ENCODE data around the gene HIPK2.

GRCh38 chr7:139753693-139754111 is 24.1 kb downstream of the HIPK2 start:
- TF ChIP-seq, protein P1, sequence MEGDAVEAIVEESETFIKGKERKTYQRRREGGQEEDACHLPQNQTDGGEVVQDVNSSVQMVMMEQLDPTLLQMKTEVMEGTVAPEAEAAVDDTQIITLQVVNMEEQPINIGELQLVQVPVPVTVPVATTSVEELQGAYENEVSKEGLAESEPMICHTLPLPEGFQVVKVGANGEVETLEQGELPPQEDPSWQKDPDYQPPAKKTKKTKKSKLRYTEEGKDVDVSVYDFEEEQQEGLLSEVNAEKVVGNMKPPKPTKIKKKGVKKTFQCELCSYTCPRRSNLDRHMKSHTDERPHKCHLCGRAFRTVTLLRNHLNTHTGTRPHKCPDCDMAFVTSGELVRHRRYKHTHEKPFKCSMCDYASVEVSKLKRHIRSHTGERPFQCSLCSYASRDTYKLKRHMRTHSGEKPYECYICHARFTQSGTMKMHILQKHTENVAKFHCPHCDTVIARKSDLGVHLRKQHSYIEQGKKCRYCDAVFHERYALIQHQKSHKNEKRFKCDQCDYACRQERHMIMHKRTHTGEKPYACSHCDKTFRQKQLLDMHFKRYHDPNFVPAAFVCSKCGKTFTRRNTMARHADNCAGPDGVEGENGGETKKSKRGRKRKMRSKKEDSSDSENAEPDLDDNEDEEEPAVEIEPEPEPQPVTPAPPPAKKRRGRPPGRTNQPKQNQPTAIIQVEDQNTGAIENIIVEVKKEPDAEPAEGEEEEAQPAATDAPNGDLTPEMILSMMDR (IDR thresholded peaks at IDR 0.05): no peak
- TF ChIP-seq POLR2A (IDR thresholded peaks at IDR 0.05): no peak
